Osteocyte (in vitro differentiated cells): ENCODE measurements around the gene CAMKV. TPM values are rescaled to one million over a fixed set of nuclear protein-coding genes. Genes with fewer than 3 reads are reported as not detected.
A peak's percentile ranks its signal among the peaks of the same experiment; 100 is the strongest.

Experiments used
- DNase-seq: peaks from one replicate; pipeline ENCODE4 v3.0.0; 2021; ENCODE audit warnings: mixed read lengths; ENCODE audit not compliant: unreplicated experiment; ENCODE audit errors: extremely low spot score
- H3K27ac Mint-ChIP-seq: one replicate; pipeline ENCODE4 v1.8.0; 2021; ENCODE audit warnings: mild to moderate bottlenecking, mixed read lengths; ENCODE audit not compliant: unreplicated experiment
- H3K27me3 Mint-ChIP-seq: one replicate; pipeline ENCODE4 v1.8.0; 2021; ENCODE audit warnings: mixed read lengths; ENCODE audit not compliant: unreplicated experiment
- H3K36me3 Mint-ChIP-seq: one replicate; pipeline ENCODE4 v1.8.0; 2021; ENCODE audit warnings: mixed read lengths; ENCODE audit not compliant: unreplicated experiment
- H3K4me1 Mint-ChIP-seq: one replicate; pipeline ENCODE4 v1.8.0; 2021; ENCODE audit warnings: mixed read lengths; ENCODE audit not compliant: unreplicated experiment
- H3K4me3 Mint-ChIP-seq: one replicate; pipeline ENCODE4 v1.8.0; 2021; ENCODE audit warnings: mild to moderate bottlenecking, moderate library complexity, mixed read lengths; ENCODE audit not compliant: unreplicated experiment
- H3K9me3 Mint-ChIP-seq: one replicate; pipeline ENCODE4 v1.8.0; 2021; ENCODE audit warnings: mixed read lengths; ENCODE audit not compliant: unreplicated experiment
- CTCF ChIP-seq: fragments of 200-600 bp; sonication (generic); IDR thresholded peaks from 2 replicates; pipeline ENCODE4 v1.5.0; 2021; ENCODE audit warnings: antibody characterized with exemption, mild to moderate bottlenecking, moderate library complexity
- total RNA-seq: library from RNA; stranded (reverse); gene quantifications from 2 replicates; pipeline ENCODE4 v1.2.1, GENCODE V29; 2021

Gene CAMKV
- total RNA-seq, 1 donor from 2014 or later = not detected

- Mint-ChIP-seq H3K9me3 (no peaks in the 10 kb centered on the region), H3K27ac (no peak overlapping the region), H3K27me3 (peaks cover 45% of the 10 kb centered on the region), H3K36me3 (no peaks in the 10 kb centered on the region), H3K4me3 (no peak overlapping the region), H3K4me1 (no peaks in the 10 kb centered on the region)
- DNase-seq = no peak
- TF ChIP-seq CTCF = no peak
These were observed 5.2 kb downstream of the CAMKV start for GRCh38 chr3:49864505-49864904.

GRCh38 chr3:49859576-49860305 lies 10.0 kb downstream of the CAMKV start:
- H3K36me3 Mint-ChIP-seq = no peaks in the 10 kb centered on the region
- no peak overlapping the region for H3K27ac Mint-ChIP-seq
- no peak for TF ChIP-seq CTCF
- no peak for DNase-seq
- peaks cover 5% of the 10 kb centered on the region for H3K4me1 Mint-ChIP-seq
- H3K9me3 Mint-ChIP-seq = no peaks in the 10 kb centered on the region
- H3K27me3 Mint-ChIP-seq = peaks cover 17% of the 10 kb centered on the region
- no peak overlapping the region for H3K4me3 Mint-ChIP-seq

- no peaks in the 10 kb centered on the region for H3K27me3 Mint-ChIP-seq
These were observed 13.3 kb downstream of the CAMKV start, which contains the start of gene TRAIP for GRCh38 chr3:49856181-49857005. Gene TRAIP, minus strand, starts transcription at chr3:49856564. Its CDS starts 111 bp downstream, at chr3:49856453.

GRCh38 chr3:49855662-49856061 lies 14.0 kb downstream of the CAMKV start:
- Mint-ChIP-seq H3K36me3 (no peaks in the 10 kb centered on the region), H3K4me3 (peak overlapping the region; percentile 85), H3K9me3 (no peaks in the 10 kb centered on the region), H3K4me1 (peaks cover 5% of the 10 kb centered on the region), H3K27ac (no peak overlapping the region), H3K27me3 (no peaks in the 10 kb centered on the region)
- no peak for DNase-seq
- TF ChIP-seq CTCF = no peak

More at GRCh38 chr3:49856181-49857005, 13.3 kb downstream of the CAMKV start, which contains the start of gene TRAIP:
- TF ChIP-seq CTCF = no peak
- DNase-seq = peak; percentile 97
- H3K9me3 Mint-ChIP-seq = no peaks in the 10 kb centered on the region
- peak within 1 kb of the TSS; percentile 85 for H3K4me3 Mint-ChIP-seq
- no peaks in the 10 kb centered on the region for H3K36me3 Mint-ChIP-seq
- peaks cover 5% of the 10 kb centered on the region for H3K4me1 Mint-ChIP-seq
- H3K27ac Mint-ChIP-seq = peak within 1 kb of the TSS; percentile 86

- H3K36me3 Mint-ChIP-seq = no peaks in the 10 kb centered on the region
- no peak overlapping the region for H3K27ac Mint-ChIP-seq
- no peak for TF ChIP-seq CTCF
- H3K27me3 Mint-ChIP-seq = no peaks in the 10 kb centered on the region
- no peaks in the 10 kb centered on the region for H3K9me3 Mint-ChIP-seq
- H3K4me3 Mint-ChIP-seq = no peak overlapping the region
- no peaks in the 10 kb centered on the region for H3K4me1 Mint-ChIP-seq
- DNase-seq = no peak
These were observed 24.0 kb downstream of the CAMKV start for GRCh38 chr3:49845694-49846093.
